Nephron progenitor cell (in vitro differentiated cells): ENCODE results near the gene ST7.

Source experiments
- DNase-seq: peaks from one replicate; pipeline ENCODE4 v3.0.0; 2021
- H3K27ac Mint-ChIP-seq: 2 replicates; pipeline ENCODE4 v1.8.0; 2021; ENCODE audit warnings: mild to moderate bottlenecking, moderate library complexity, mixed read lengths
- H3K27me3 Mint-ChIP-seq: 2 replicates; pipeline ENCODE4 v1.8.0; 2021; ENCODE audit warnings: mild to moderate bottlenecking, low read depth, mixed read lengths; ENCODE audit not compliant: poor library complexity
- H3K36me3 Mint-ChIP-seq: 2 replicates; pipeline ENCODE4 v1.8.0; 2021; ENCODE audit warnings: low read depth, mixed read lengths
- H3K4me1 Mint-ChIP-seq: 2 replicates; pipeline ENCODE4 v1.8.0; 2021; ENCODE audit warnings: mixed read lengths
- H3K4me3 Mint-ChIP-seq: 2 replicates; pipeline ENCODE4 v1.8.0; 2021; ENCODE audit warnings: mild to moderate bottlenecking, moderate library complexity, mixed read lengths
- H3K9me3 Mint-ChIP-seq: 2 replicates; pipeline ENCODE4 v1.8.0; 2021; ENCODE audit warnings: mild to moderate bottlenecking, moderate library complexity, mixed read lengths
- CTCF ChIP-seq: fragments of 200-600 bp; sonication (generic); IDR thresholded peaks from 2 replicates; pipeline ENCODE4 v1.5.0; 2021; ENCODE audit warnings: antibody characterized with exemption

The ST7 gene

GRCh38 chr7:117083648-117084047, 130.3 kb downstream of the ST7 start:
- DNase-seq = no peak
- H3K36me3 Mint-ChIP-seq = no peaks in the 10 kb centered on the region
- H3K4me1 Mint-ChIP-seq = peaks cover 17% of the 10 kb centered on the region
- H3K27me3 Mint-ChIP-seq = peaks cover 2% of the 10 kb centered on the region
- TF ChIP-seq CTCF = no peak
- no peak overlapping the region for H3K27ac Mint-ChIP-seq
- H3K9me3 Mint-ChIP-seq = no peaks in the 10 kb centered on the region
- H3K4me3 Mint-ChIP-seq = no peak overlapping the region

DNA sequence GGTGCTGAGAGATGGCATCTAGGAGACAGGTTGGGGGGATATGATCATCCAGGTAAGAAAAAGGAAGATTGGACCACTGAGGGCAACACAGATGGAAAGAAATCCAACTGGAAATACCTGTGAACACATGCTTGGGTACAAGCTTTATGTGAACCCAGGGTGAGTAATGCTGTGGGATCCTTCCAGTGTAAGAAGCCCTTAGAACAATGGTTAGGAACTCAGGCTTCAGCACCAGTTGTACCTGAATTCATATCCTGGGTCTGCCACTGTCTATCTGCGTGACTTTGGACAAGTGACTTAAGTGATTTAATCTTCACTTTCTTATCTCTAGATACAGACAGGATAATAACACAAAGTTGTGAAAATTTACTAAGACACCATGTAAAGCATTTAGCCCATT, 131.0 kb downstream of the ST7 start:
- no peaks in the 10 kb centered on the region for H3K36me3 Mint-ChIP-seq
- H3K27ac Mint-ChIP-seq = no peak overlapping the region

GRCh38 chr7:117085275-117085674, 132.0 kb downstream of the ST7 start:
- no peak for DNase-seq
- no peak overlapping the region for H3K4me3 Mint-ChIP-seq
- no peaks in the 10 kb centered on the region for H3K36me3 Mint-ChIP-seq
- no peak for TF ChIP-seq CTCF
- no peaks in the 10 kb centered on the region for H3K9me3 Mint-ChIP-seq
- no peak overlapping the region for H3K27ac Mint-ChIP-seq
- peaks cover 17% of the 10 kb centered on the region for H3K4me1 Mint-ChIP-seq
- no peaks in the 10 kb centered on the region for H3K27me3 Mint-ChIP-seq

More for the DNA sequence above, 131.0 kb downstream of the ST7 start:
- Mint-ChIP-seq H3K9me3 (no peaks in the 10 kb centered on the region), H3K27me3 (peaks cover 2% of the 10 kb centered on the region), H3K4me1 (peaks cover 17% of the 10 kb centered on the region), H3K4me3 (no peak overlapping the region)
- no peak for DNase-seq
- TF ChIP-seq CTCF = no peak

GRCh38 chr7:117085769-117086463, 132.6 kb downstream of the ST7 start:
- H3K4me3 Mint-ChIP-seq = no peak overlapping the region
- no peaks in the 10 kb centered on the region for H3K9me3 Mint-ChIP-seq
- no peak for DNase-seq
- peaks cover 22% of the 10 kb centered on the region for H3K4me1 Mint-ChIP-seq
- no peak for TF ChIP-seq CTCF
- H3K36me3 Mint-ChIP-seq = no peaks in the 10 kb centered on the region
- no peak overlapping the region for H3K27ac Mint-ChIP-seq
- H3K27me3 Mint-ChIP-seq = no peaks in the 10 kb centered on the region

- no peak for DNase-seq
- no peaks in the 10 kb centered on the region for H3K36me3 Mint-ChIP-seq
- H3K27ac Mint-ChIP-seq = no peak overlapping the region
- no peak for TF ChIP-seq CTCF
- H3K4me1 Mint-ChIP-seq = peaks cover 26% of the 10 kb centered on the region
- H3K27me3 Mint-ChIP-seq = no peaks in the 10 kb centered on the region
- no peak overlapping the region for H3K4me3 Mint-ChIP-seq
- no peaks in the 10 kb centered on the region for H3K9me3 Mint-ChIP-seq
Measured at GRCh38 chr7:117086788-117087187, 133.5 kb downstream of the ST7 start.

- TF ChIP-seq CTCF = no peak
- peak overlapping the region; percentile 7 for H3K27ac Mint-ChIP-seq
- no peaks in the 10 kb centered on the region for H3K9me3 Mint-ChIP-seq
- H3K4me3 Mint-ChIP-seq = no peak overlapping the region
- no peaks in the 10 kb centered on the region for H3K27me3 Mint-ChIP-seq
- H3K36me3 Mint-ChIP-seq = no peaks in the 10 kb centered on the region
- H3K4me1 Mint-ChIP-seq = peaks cover 26% of the 10 kb centered on the region
- DNase-seq = no peak
Measured at GRCh38 chr7:117087639-117088396, 134.5 kb downstream of the ST7 start.
